Right lobe of liver (tissue), 6 donors: ENCODE results near the gene PLA2G4A. TPM values are rescaled to one million over a fixed set of nuclear protein-coding genes. Genes with fewer than 3 reads are reported as not detected.
A peak's percentile ranks its signal among the peaks of the same experiment; 100 is the strongest.

Experiments used
- ATAC-seq, 4 donors: fragments of 200-7000 bp; cut with Tn5 transposase; one replicate each; pipeline ENCODE4 v1.9.1; 2020; ENCODE audit warnings: mild to moderate bottlenecking in 4 of 4, moderate library complexity in 4 of 4
- DNase-seq, 3 donors: peaks; one replicate each; pipeline ENCODE4 v3.0.0-alpha.2; 2020
- H3K27ac ChIP-seq, 3 donors: fragments of 200-600 bp; one replicate each; pipeline ENCODE4 v1.8.0; 2022
- H3K27me3 ChIP-seq, 2 donors: fragments of 200-600 bp; one replicate each; pipeline ENCODE4 v1.8.0; 2022
- H3K36me3 ChIP-seq, 4 donors: fragments of 200-600 bp; sonication (generic) in 1 of 4; one replicate each; pipeline versions ENCODE4 v1.5.1 to v1.8.0; 2017 to 2022; ENCODE audit warnings: control low read depth in 1 of 4
- H3K4me1 ChIP-seq, 4 donors: fragments of 200-600 bp; sonication (generic) in 1 of 4; one replicate each; pipeline versions ENCODE4 v1.5.1 to v1.8.0; 2017 to 2022; ENCODE audit warnings: control low read depth in 1 of 4
- H3K4me3 ChIP-seq, 3 donors: fragments of 200-600 bp; one replicate each; pipeline ENCODE4 v1.8.0; 2022
- H3K9me3 ChIP-seq, 4 donors: fragments of 200-600 bp; sonication (generic) in 1 of 4; one replicate each; pipeline versions ENCODE4 v1.5.1 to v1.8.0; 2017 to 2022; ENCODE audit warnings: control low read depth in 1 of 4
- CTCF ChIP-seq, 4 donors: fragments of 200-600 bp in 3 of 4; fragments of 450-650 bp in 1 of 4; IDR thresholded peaks; one replicate each; pipeline versions ENCODE4 v1.5.1 to v1.8.0; 2016 to 2022; ENCODE audit warnings: antibody characterized with exemption in 4 of 4, mild to moderate bottlenecking in 2 of 4
- POLR2A ChIP-seq: fragments of 450-650 bp; IDR thresholded peaks from one replicate; pipeline ENCODE4 v1.6.1; 2017; ENCODE audit warnings: antibody characterized with exemption, mild to moderate bottlenecking
- WGBS: methylation state at CpG from one replicate; pipeline ENCODE4 v1.1.6; 2018; ENCODE audit warnings: low coverage, low lambda C conversion rate; ENCODE audit not compliant: insufficient coverage; ENCODE audit errors: missing lambda C conversion rate; 5-methylcytosine and 5-hydroxymethylcytosine counted together
- intact Hi-C, 2 donors: fragments of 100-400 bp; cut with DNase I; formaldehyde crosslinking; loops; one replicate each; pipeline versions ENCODE4 v1.11.2 to v1.14.1; 2022
- total RNA-seq, 6 experiments: library from RNA; depleted of rRNA in 2 of 6; stranded (reverse); fragments of >200 nt in 2 of 6; fragmentation: NEBNext Ultra II Directional in 3 of 6; extraction: Animal tissue kit (Norgen Biotek cat#: 25700) in 3 of 6; gene quantifications; one replicate each; pipeline versions ENCODE4 v1.1.0 to v1.2.4, GENCODE V29; 2016 to 2023
- donor health status: DM: no; HTN: yes; CAD: no.
- donor health status: DM: no; HTN: no; CAD: no.
- donor health status: DM: no; HTN: no; CAD: no.
- donor health status: DM: no; HTN: yes; CAD: no.
- donor health status: DM: no; HTN: yes; CAD: no.

Gene PLA2G4A
- total RNA-seq, 6 experiments from 2014 or later, result 0.12 to 1.7 (median 0.98) TPM

- Histone ChIP-seq H3K9me3 (no peaks in the 10 kb centered on the region), H3K4me1 (no peaks in the 10 kb centered on the region), H3K36me3 (no peaks in the 10 kb centered on the region), H3K27ac (no peak overlapping the region), H3K4me3 (no peak overlapping the region), H3K27me3 (no peaks in the 10 kb centered on the region)
- DNase-seq, result no peak
- no peak for TF ChIP-seq POLR2A
- no peak for TF ChIP-seq CTCF (IDR thresholded peaks at IDR 0.05)
- WGBS, result 58% methylated on average over 2 of the region's 2 CpGs
- intact Hi-C loops, result no loop called here
- no peak for ATAC-seq
These were observed 151.7 kb downstream of the PLA2G4A start for GRCh38 chr1:186980400-186980799.

- Histone ChIP-seq H3K4me3 (no peak overlapping the region), H3K9me3 (no peaks in the 10 kb centered on the region), H3K36me3 (no peaks in the 10 kb centered on the region), H3K4me1 (no peaks in the 10 kb centered on the region), H3K27ac (no peak overlapping the region), H3K27me3 (no peaks in the 10 kb centered on the region)
- ATAC-seq (no peak), DNase-seq (no peak)
- TF ChIP-seq CTCF (IDR thresholded peaks at IDR 0.05) (no peak), POLR2A (no peak)
- WGBS, result 44% methylated on average over 3 of the region's 3 CpGs
- intact Hi-C loops, result no loop called here
These were observed 153.4 kb downstream of the PLA2G4A start for GRCh38 chr1:186982116-186982515.

- Histone ChIP-seq H3K4me1 (no peaks in the 10 kb centered on the region), H3K27ac (no peak overlapping the region), H3K27me3 (no peaks in the 10 kb centered on the region), H3K4me3 (no peak overlapping the region), H3K9me3 (no peaks in the 10 kb centered on the region), H3K36me3 (no peaks in the 10 kb centered on the region)
- intact Hi-C loops, result no loop called here
- 21% methylated on average over 4 of the region's 4 CpGs for WGBS
- TF ChIP-seq POLR2A (no peak), CTCF (IDR thresholded peaks at IDR 0.05) (no peak)
- no peak for DNase-seq
- peak in 2 of 4 donors; percentile 21 to 40 for ATAC-seq
These were observed 154.6 kb downstream of the PLA2G4A start for GRCh38 chr1:186983327-186983726.

- TF ChIP-seq POLR2A (no peak), CTCF (IDR thresholded peaks at IDR 0.05) (no peak)
- intact Hi-C loops, result no loop called here
- H3K36me3 ChIP-seq, result no peaks in the 10 kb centered on the region
- no peak overlapping the region for H3K27ac ChIP-seq
- no peak overlapping the region for H3K4me3 ChIP-seq
- no peak for DNase-seq
- H3K4me1 ChIP-seq, result no peaks in the 10 kb centered on the region
- WGBS, result 56% methylated on average over 4 of the region's 4 CpGs
- H3K27me3 ChIP-seq, result no peaks in the 10 kb centered on the region
- no peaks in the 10 kb centered on the region for H3K9me3 ChIP-seq
- no peak for ATAC-seq
These were observed 156.2 kb downstream of the PLA2G4A start for GRCh38 chr1:186984959-186985358.

- WGBS, result 3% methylated on average over 2 of the region's 2 CpGs
- no peaks in the 10 kb centered on the region for H3K27me3 ChIP-seq
- no peaks in the 10 kb centered on the region for H3K36me3 ChIP-seq
- no peak overlapping the region for H3K27ac ChIP-seq
- peak; percentile 84 to 93 (median 90) for ATAC-seq
- TF ChIP-seq CTCF (IDR thresholded peaks at IDR 0.05), result peak; percentile 58 to 79 (median 73)
- TF ChIP-seq POLR2A, result no peak
- DNase-seq, result no peak
- H3K4me3 ChIP-seq, result no peak overlapping the region
- no peaks in the 10 kb centered on the region for H3K4me1 ChIP-seq
- intact Hi-C loops, result no loop called here
- no peaks in the 10 kb centered on the region for H3K9me3 ChIP-seq
These were observed 157.2 kb downstream of the PLA2G4A start for GRCh38 chr1:186985889-186986491.
